T-helper 2 cell (primary cell): ENCODE measurements around the gene UBXN7.
A peak's percentile ranks its signal among the peaks of the same experiment; 100 is the strongest.
"Not testable (repeated sequence)": the region's sequence is repeated elsewhere in the genome, so short reads cannot be mapped to it uniquely, and the experiment has no call there.

ENCODE experiments used
- DNase-seq, 5 experiments: peaks; one replicate each; pipeline versions ENCODE4 v3.0.0 to v3.0.0-alpha.2; 2012 to 2022

UBXN7 gene

DNA sequence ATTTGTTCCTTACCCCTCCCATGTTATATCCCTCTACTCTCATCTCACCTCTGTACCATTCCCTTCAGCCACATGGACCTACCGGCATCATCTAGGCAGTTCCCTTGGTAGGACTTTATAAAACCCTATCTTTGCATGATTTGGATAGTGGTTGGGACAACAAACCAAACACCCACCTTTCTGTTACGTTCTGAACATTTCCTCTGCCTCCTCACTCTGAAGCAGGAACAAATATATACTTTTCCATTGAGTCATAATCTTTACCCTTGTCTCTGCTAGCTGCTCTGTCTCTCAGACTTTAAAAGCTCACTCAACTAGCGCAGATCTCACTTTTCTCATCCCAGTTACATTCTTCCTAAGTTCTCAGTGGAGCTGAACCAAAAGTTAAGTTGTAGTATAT lies 17.8 kb downstream of the UBXN7 start:
- DNase-seq = no peak

DNA sequence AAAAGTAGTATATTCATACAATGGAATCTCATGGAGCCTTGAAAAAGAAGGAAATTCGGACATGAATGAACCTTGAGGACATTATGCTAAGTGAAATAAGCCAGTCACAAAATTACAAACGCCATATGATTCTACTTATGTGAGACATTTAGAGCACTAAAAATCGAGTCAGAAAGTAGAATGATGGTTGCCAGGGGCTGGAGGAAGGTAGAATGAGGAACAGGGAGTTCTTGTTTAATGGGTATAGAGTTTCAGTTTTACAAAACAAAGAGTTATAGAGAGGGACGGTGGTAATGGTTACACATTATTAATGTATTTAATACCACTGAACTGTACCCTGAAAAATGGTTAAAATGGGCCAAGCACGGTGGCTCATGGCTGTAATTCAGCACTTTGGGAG lies 19.5 kb downstream of the UBXN7 start:
- no peak for DNase-seq

DNA sequence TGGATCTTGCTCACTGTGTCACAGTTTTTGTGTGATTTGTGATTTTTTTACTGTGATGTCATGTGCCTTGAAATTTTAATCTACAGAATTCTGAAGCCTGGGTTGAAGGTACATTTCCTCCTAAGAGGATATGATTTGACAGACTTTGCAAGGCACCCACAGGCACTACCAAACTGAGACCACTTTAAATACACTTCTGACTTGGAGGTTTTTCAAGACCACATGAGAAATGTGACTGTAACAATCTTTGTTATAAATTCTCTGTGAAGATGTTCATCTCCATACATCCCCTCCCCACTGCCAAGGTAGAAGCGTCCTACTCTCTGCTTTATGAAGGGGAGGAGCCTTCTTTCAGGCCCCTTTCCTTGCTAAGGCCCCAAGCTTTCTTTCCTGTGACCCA lies 22.8 kb downstream of the UBXN7 start:
- no peak for DNase-seq

DNA sequence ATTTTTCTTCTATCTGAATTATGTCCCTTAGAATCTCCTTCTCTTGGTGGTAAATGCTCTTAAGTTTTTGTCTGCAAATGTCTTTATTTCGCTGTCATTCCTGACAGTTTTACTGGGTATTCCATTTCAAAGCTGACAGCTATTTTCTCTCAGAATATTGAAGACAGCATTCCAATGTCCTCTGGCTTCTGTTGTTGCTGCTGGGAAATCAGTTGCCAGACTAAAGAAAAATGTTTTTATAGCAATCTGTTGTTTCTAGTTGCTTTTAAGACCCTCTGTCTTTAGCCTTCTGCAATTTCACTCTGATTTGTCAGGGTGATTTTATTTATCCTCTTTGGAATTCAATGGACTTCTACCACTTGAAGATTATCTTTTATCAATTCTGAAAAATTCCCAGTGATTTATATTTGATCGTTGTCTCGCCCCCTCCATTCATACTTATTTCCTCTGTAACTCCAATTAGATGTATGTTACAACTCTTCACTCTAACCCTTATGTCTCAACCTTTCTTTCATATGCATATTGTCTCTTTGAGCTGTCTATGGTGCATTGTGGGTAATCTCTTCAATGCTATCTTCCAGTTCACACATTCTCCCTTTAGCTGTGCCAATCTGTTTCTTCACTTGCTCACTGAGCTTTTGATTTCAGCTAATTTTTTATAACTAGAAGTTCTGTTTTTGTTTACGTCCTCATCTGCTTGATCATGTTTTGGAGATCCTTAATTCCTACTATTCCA lies 23.5 kb downstream of the UBXN7 start:
- no peak for DNase-seq

DNA sequence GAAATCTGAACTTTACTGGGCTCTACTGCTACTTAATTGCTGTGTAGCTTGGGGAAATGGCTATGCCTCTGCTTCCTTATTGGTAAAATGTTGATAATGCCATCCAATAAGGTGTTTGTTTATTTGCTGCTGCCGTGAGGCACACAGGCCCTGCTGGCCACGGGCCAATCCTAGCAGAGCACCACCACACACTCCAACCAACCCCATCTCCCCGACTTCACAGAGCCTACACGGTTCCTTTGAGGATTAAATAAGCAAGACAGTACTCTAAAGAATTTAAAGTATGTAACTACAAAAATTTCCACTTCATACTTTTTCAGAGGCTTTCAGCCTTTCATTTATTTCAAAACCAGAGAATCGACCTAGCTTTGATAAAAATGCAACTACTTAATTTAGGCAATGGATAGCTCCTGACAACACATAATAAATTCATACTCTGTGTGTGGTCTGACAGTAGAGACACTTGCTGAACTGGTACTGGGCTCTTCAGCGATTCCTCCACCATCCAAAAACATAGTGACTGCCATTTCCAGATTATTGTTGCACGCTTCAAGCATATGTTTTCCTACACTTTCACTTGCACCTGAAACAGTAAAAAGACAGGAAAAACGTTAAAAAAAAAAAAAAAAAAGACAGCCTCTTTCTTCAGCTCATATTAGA lies 25.3 kb downstream of the UBXN7 start:
- DNase-seq = no peak

DNA sequence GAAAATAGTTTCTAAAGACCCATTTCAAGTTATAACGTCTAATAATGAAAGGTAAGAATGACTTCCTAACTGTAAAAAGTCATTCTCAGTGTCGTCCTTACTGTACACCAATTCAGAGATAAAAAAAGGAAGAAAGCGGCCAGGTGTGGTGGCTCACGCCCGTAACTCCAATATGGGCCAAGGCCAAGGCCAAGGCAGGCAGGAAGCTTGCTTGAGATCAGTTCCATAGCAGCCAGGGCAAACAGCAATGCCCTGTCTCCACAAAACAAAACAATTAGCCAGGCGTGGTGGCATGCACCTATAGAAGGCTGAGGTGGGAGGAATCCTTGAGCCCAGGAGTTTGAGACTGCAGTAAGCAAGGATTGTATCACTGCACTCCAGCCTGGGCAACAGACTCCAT lies 31.9 kb downstream of the UBXN7 start:
- DNase-seq = no peak

DNA sequence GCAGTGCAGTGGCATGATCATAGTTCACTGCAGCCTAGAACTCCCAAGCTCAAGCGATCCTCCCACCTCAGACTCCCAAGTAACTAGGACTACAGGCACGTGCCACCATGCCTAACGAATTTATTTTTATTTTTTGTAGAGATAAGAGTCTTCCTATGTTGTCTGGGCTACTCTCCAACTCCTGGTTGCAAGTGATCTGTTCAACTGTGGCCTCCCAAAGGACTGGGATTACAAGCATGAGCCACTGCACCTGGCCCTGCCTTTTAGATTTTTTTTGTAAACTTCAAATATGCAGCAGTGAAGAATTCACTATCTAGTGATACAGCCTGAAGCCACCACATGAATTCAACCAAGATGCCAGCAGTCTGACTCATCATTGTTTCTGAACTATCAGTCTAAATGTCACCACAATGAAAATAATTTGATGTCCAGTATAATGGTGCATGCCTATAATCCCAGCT lies 32.7 kb downstream of the UBXN7 start:
- DNase-seq = no peak

DNA sequence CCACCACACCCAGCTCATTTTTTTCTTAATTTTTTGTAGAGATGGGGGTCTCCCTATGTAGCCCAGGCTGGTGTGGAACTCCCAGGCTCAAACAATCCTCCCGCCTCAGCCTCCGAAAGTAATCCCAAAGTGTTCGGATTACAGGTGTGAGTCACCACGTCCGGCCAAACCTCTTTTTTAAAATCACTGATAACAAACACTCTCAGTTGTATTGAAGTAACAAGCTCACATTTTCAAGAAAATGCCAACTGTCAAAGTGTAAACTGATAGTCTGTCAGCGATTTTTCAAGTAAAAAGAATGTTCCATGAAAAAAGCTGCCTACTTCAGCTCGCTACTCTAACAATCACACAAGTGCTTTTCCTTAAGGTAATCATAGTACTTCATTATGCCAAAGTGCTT lies 33.4 kb downstream of the UBXN7 start:
- no peak for DNase-seq

DNA sequence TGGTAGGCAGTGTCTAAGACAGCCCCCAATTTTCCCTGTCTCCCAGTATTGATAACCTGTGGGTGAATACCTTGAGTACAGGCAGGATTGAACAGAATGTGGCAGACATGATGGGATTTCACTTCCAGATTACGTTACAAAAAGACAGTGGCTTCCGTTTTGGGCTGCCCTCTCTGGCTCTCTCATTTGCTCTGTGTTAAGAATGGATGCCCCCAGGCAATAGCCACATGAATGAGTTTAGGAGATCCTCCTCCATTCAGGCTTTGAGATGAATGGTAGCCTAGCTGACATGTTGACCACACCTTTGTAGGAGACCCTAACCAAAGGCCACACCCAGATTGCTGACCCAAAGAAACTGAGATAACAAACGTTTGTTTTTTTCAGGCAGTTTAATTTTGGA lies 34.3 kb downstream of the UBXN7 start:
- no peak for DNase-seq

DNA sequence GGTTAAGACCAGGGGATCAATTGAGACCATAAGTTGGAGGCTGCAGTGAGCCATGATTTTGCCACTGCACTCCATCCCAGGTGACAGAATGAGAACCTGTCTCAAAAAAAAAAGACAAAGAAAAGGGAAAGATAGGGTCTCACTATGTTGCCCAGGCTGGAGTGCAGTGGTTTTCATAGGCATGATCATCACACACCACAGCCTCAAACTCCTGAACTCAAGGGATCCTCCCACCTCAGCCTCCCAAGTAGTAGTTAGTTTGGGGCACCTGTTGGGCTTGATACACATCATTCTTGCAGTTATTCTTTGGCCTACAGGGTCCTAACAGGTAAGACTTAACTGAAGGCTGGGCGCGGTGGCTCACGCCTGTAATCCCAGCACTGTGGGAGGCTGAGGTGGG lies 42.1 kb downstream of the UBXN7 start:
- DNase-seq = no peak

DNA sequence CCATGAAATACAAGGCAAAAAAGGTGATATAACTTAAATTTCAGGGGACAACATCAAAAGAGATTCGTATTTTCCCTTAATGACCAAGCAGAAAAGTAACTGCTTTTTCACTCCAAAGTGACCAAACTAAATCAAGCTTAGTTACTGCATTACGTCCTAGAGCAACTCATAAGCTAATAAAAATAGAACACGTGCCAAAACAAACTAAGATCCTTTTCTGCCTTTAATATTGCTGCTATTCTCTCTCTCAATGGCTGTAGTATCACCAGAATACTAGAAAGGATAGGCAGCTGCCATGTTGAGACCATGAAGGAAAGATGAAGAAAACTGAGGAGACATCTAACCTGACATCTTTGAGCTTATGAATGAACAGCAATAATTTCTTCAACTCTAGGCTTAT lies 43.3 kb downstream of the UBXN7 start:
- DNase-seq = no peak

DNA sequence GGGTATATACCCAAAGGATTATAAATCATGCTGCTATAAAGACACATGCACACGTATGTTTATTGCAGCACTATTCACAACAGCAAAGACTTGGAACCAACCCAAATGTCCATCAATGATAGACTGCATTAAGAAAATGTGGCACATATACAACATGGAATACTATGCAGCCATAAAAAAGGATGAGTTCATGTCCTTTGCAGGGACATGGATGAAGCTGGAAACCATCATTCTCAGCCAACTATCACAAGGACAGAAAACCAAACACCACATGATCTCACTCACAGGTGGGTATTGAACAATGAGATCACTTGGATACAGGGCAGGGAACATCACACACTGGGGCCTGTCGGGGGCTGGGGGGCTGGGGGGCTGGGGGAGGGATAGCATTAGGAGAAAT lies 44.3 kb downstream of the UBXN7 start:
- DNase-seq = not testable (repeated sequence)

DNA sequence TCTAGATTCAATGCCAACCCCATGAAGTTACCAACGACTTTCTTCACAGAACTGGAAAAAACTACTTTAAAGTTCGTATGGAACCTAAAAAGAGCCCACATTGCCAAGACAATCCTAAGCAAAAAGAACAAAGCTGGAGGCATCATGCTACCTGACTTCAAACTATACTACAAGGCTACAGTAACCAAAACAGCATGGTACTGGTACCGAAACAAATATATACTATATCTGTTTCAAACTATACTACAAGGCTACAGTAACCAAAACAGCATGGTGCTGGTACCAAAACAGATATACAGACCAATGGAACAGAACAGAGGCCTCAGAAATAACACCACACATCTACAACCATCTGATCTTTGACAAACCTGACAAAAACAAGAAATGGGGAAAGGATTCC lies 45.4 kb downstream of the UBXN7 start:
- DNase-seq = not testable (repeated sequence)

DNA sequence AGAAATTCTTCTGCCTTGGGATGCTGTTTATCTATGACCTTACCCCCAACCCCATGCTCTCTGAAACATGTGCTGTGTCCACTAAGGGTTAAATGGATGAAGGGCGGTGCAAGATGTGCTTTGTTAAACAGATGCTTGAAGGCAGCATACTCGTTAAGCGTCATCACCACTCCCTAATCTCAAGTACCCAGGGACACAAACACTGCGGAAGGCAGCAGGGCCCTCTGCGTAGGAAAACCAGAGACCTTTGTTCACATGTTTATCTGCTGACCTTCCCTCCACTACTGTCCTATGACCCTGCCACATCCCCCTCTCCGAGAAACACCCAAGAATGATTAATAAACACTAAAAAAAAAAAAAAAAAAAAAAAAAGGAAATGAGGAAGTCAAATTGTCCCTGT lies 46.2 kb downstream of the UBXN7 start:
- not testable (repeated sequence) for DNase-seq

DNA sequence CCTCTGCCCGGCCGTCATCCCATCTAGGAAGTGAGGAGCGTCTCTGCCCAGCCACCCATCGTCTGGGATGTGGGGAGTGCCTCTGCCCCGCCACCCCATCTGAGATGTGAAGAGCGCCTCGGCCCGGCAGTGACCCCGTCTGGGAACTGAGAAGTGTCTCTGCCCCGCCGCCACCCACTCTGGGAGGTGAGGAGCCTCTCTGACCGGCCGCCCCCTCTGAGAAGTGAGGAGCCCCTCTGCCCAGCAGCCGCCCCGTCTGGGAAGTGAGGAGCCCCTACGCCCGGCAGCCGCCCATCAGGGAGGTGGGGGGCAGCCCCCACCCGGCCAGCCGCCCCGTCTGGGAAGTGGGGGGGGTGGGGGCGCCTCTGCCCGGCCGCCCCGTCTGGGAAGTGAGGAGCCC lies 46.8 kb downstream of the UBXN7 start:
- DNase-seq = not testable (repeated sequence)

DNA sequence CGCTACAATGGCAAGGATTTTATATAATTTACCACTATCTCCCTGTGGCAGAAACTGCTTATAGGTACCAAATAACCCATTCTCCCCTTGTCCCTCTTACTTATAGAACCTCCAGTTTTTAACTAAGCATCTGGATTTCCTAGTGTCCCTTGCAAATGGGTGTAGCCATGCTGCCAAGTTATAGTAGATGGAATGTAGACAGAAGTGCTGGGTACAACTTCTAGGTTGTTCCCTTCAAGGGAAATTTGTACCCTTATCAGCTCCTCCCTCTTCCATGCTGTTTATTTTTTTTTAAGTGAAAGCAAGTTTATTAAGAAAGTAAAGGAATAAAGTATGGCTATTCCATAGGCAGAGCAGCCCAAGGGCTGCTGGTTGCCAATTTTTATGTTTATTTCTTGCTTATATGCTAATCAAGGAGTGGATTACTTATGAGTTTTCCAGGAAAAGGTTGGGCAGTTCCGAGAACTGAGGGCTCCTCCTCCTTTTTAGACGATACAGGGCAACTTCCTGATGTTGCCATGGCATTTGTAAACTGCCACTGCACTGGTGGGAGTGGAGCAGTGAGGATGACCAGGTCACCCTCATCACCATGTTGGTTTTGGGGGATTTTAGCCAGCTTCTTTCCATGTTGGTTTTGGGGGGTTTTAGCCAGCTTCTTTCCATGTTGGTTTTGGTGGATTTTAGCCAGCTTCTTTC lies 53.9 kb downstream of the UBXN7 start:
- DNase-seq = peak in 1 of 5 experiments; percentile 5

DNA sequence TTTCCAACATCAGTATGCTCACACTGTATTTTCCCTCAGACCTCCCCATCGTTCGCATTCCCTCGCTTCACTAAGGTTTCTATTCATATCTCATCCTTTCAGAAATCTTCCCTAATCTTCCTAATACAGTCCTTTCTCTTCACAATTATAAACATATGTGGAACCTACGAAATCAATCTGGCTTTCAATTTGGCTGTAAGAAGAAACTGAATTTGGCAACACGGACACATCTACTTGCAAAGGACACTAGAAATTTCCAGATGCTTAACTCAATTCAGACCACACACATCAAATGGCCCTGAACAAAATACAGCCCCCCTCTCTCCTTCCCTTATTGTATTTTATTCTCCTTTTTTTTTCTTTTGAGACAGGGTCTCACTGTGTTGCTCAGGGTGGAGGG lies 54.9 kb downstream of the UBXN7 start:
- DNase-seq = no peak

DNA sequence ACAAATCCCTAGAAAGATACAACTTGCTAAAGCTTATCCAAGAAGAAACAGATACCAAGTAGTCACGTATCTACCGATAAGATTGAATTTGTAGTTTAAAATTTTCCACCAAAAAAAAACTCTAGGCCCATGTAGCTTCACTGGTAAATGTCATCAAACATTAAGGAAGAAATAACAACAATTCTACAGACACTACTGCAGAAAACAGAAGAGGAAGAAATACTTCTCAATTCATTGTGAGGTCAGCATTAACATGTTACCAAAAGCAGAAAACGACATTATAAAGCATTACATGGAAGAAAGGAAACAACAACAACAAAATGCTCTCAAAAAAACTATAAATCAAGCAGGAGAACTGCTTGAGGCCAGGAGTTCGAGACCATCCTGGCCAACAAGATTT lies 66.5 kb downstream of the UBXN7 start:
- no peak for DNase-seq

DNA sequence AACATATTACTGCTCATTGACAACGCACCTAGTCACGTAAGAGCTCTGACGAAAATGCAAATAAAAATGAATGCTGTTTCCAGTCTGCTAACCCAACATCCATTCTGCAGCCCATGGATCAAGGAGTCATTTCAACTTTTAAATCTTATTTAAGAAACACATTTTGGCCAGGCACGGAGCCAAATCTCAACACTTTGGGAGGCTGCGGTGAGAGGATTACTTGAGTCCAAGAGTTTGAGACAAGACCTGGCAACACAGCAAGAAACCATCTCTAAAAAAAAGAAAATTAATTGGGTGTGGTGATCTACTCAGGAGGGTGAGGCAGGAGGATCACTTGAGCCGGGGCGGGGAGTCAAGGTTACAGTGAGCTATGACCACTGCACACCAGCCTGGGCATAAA lies 71.6 kb downstream of the UBXN7 start:
- no peak for DNase-seq

DNA sequence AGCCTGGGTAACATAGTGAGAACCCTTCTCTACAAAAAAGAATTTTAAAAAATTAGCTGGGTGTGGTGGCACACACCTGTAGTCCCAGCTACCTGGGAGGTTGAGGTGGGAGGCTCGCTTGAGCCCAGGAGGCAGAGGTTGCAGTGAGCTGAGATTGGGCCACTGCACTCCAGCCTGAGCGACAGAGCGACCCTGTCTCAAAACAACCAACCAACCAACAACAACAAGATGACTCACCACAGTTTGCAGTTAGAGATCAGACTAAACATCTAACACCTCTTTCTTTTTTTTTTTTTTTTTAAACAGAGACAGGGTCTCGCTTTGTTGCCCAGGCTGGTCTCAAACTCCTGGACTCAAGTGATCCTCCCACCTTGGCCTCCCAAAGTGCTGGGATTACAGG lies 73.7 kb downstream of the UBXN7 start:
- peak in 1 of 5 experiments; percentile 42 for DNase-seq

DNA sequence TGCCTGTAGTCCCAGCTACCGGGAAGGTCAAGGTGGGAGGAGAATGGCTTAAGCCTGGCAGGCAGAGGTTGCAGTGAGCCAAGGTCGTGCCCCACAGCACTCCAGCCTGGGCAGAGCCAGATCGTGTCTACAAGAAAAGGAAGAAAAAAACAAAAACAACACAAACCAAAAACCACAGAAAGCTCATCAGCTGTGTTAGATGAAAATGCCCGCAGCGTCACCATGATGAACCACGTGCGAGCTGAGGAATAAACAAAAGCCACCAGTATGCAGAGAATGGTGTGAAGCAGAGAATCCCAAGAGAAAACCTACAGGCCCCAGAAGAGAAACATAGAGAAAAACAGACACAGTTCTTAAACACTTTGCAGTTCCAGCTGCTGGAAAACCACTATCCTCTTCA lies 74.3 kb downstream of the UBXN7 start:
- peak in 2 of 5 experiments; percentile 20 to 76 for DNase-seq

DNA sequence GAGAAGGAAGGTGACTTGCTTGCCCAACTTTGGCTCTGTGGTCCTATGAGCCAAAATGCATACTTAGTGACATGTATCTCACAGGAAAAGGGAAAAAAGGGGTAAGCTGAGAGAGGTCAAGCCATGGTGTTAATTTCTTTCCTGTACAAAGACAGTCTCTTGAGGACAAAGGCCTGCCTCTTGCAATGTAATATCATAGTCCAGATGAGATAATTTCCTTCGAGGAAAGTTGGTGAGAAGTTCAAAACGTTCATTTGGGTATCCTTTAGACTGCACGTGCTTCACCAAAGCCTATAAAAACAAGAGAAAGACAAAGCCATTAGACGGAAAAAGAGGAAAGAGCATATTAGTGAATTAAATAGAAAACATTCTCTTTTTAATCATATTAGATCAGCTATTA lies 75.7 kb downstream of the UBXN7 start:
- no peak for DNase-seq

DNA sequence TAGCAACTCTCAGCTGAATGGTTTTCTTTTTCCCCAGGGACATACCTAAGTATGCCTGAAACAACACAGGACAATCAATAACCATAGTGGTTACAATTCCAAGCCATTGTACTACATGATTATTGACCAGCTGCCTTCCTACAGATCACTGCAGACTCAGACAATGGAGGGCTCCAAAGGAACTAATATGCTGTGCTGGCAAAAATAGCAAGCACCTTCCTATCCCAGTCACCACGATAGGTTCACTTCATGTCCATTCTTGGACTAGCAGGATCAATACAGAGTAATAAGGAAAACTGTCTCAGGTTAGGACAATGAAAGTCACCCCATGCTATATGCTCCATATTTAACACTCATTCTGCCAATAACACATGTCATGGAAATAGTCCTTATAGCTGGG lies 76.6 kb downstream of the UBXN7 start:
- no peak for DNase-seq

DNA sequence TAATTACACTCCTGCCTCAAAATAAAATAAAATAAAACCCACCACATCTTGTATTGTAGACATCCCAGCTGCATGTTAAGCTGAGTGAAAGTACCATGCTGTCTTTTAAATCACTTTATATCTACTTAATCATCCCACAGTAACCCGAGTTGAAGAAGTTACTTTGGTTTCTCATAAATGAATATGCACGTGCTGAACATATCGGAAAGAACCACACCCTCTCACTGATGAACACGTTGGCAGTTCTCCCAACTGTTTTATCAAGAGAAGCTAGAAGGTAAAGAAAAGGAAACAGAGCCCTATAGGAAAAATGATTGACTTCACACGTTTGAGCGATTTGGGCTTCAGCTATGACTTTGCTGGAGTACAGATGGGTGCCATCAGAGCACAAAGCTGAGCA lies 78.1 kb downstream of the UBXN7 start:
- DNase-seq = no peak
